ENCODE results near the gene TRIM9. TPM values are rescaled to one million over a fixed set of nuclear protein-coding genes. Genes with fewer than 3 reads are reported as not detected.

TRIM9 gene
- total and polyA plus RNA-seq, 9 of the 15 experiments (the other 6 are each of a cell fraction or from before 2014, with no cell fraction given) = 0.03 to 0.15 (median 0.04) TPM; not detected in 4

DNA sequence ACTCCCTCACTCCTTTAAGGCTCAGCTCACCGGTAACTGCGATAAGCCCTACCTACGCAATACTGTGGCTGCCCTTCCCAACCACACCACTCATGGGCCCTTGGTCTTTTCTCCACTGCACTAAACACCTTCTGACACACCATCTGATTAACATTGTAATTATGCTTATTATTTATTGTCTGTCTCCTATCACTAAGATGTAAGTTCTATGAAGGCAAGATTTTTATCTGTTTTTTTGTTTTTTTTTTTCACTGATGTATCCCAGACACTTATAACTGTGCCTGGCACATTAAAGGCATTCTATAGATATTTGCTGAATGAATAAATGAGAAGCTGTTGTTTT is 116.4 kb downstream of the TRIM9 start:
- Histone ChIP-seq H3K27ac (ENCODE audit: extremely low read depth, low read depth, low read length) (no peak overlapping the region), H3K27me3 (ENCODE audit: control insufficient read depth in 2 of 2, insufficient read depth in 2 of 2, low read length in 2 of 2) (peaks cover 2 to 31% of the 10 kb centered on the region in 2 experiments; a peak in 2 of 5 replicates), H3K9me1 (ENCODE audit: control insufficient read depth, insufficient read depth, low read length) (no peaks in the 10 kb centered on the region), H3K4me2 (ENCODE audit: insufficient read depth, low read length) (no peak overlapping the region), H3K79me2 (ENCODE audit: control insufficient read depth, insufficient read depth, low read length) (no peaks in the 10 kb centered on the region), H3K9ac (ENCODE audit: insufficient read depth in 1 of 2, low read depth in 2 of 2, low read length in 2 of 2) (no peak overlapping the region), H3K4me3 (no peak overlapping the region), H3K4me1 (replicated peaks in 1 of 2; ENCODE audit: control insufficient read depth in 2 of 2, insufficient read depth in 2 of 2, low read length in 2 of 2) (no peaks in the 10 kb centered on the region), H3K9me3 (replicated peaks; ENCODE audit: control insufficient read depth, insufficient read depth, low read depth, low read length) (no peaks in the 10 kb centered on the region), H2AFZ (ENCODE audit: low read depth, low read length) (no peak overlapping the region), H3K36me3 (ENCODE audit: control insufficient read depth, insufficient read depth, low read length) (no peaks in the 10 kb centered on the region), H4K20me1 (replicated peaks; ENCODE audit: control insufficient read depth, insufficient read depth, low read length) (no peaks in the 10 kb centered on the region)
- intact Hi-C loops (cut with micrococcal nuclease) = no loop called here
- FAIRE-seq = no peak
- in situ Hi-C loops (cut with MboI) = no loop called here
- CTCF ChIA-PET (ENCODE audit: low intra/inter-chr PET ratio) = no interaction called here
- no peak for ATAC-seq
- BruUV-seq (replicated peaks) = no TSS peak
- WGBS (ENCODE audit: insufficient coverage, low coverage, missing lambda C conversion rate) = 0% methylated on average over 3 of the region's 3 CpGs
- TF ChIP-seq DMBX1 (CRISPR knock-in tag; IDR thresholded peaks at IDR 0.05; ENCODE audit: borderline replicate concordance) (no peak), PTTG1 (tag; IDR thresholded peaks at IDR 0.05; ENCODE audit: low read depth) (no peak), U2AF2 (optimal IDR thresholded peaks at IDR 0.05; ENCODE audit: low read depth, low read length) (no peak), BACH1 (tag; IDR thresholded peaks at IDR 0.05) (no peak), FUS (optimal IDR thresholded peaks at IDR 0.05; ENCODE audit: low read depth, low read length) (no peak)
- TF ChIP-seq, protein P1, sequence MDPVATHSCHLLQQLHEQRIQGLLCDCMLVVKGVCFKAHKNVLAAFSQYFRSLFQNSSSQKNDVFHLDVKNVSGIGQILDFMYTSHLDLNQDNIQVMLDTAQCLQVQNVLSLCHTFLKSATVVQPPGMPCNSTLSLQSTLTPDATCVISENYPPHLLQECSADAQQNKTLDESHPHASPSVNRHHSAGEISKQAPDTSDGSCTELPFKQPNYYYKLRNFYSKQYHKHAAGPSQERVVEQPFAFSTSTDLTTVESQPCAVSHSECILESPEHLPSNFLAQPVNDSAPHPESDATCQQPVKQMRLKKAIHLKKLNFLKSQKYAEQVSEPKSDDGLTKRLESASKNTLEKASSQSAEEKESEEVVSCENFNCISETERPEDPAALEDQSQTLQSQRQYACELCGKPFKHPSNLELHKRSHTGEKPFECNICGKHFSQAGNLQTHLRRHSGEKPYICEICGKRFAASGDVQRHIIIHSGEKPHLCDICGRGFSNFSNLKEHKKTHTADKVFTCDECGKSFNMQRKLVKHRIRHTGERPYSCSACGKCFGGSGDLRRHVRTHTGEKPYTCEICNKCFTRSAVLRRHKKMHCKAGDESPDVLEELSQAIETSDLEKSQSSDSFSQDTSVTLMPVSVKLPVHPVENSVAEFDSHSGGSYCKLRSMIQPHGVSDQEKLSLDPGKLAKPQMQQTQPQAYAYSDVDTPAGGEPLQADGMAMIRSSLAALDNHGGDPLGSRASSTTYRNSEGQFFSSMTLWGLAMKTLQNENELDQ (CRISPR knock-in tag; IDR thresholded peaks at IDR 0.05; ENCODE audit: borderline replicate concordance) = no peak
- DNase-seq (ENCODE audit: extremely low read depth in 1 of 4, low spot score in 3 of 4) = no peak
- POLR2A ChIA-PET = no interaction called here

Measured in K562 (cell line).